Adipose tissue (tissue), 3 donors: ENCODE data around the gene TTN. TPM values are rescaled to one million over a fixed set of nuclear protein-coding genes. Genes with fewer than 3 reads are reported as not detected.
A peak's percentile ranks its signal among the peaks of the same experiment; 100 is the strongest.
"Not testable (repeated sequence)": the region's sequence is repeated elsewhere in the genome, so short reads cannot be mapped to it uniquely, and the experiment has no call there.

Experiments used
- H3K27ac ChIP-seq: one replicate; pipeline ENCODE4 v1.5.1; 2013; ENCODE audit warnings: low read depth, low read length
- WGBS, 3 donors: extraction: QIAGEN DNeasy Blood & Tissue Kit; methylation state at CpG; one replicate each; pipeline ENCODE4 v1.1.7; 2013; 5-methylcytosine and 5-hydroxymethylcytosine counted together
- polyA plus RNA-seq, 3 donors: library from polyadenylated mRNA; stranded (reverse); fragments of 200-250 nt; gene quantifications; one replicate each; pipeline ENCODE4 v1.2.3, GENCODE V29; 2013
- donor health status: healthy with polysubstance abuse.
- donor health status: Bipolar disorder and iron deficiency.
- donor health status: healthy.

Gene TTN
- polyA plus RNA-seq, 3 donors, result 0.03 to 1.9 (median 0.18) TPM

GRCh38 chr2:178525460-178525859 is 281.8 kb downstream of the TTN start:
- 67 to 91% (median 77%) methylated on average over 1 of the region's 1 CpG for WGBS, 3 donors
- H3K27ac ChIP-seq, result not testable (repeated sequence)

GRCh38 chr2:178525010-178525409 is 282.2 kb downstream of the TTN start:
- H3K27ac ChIP-seq, result not testable (repeated sequence)
- 68 to 79% (median 75%) methylated on average over 1 to 4 of the region's 5 CpGs for WGBS, 3 donors

GRCh38 chr2:178523596-178524134 is 283.6 kb downstream of the TTN start:
- 31 to 38% (median 34%) methylated on average over 8 of the region's 8 CpGs for WGBS, 3 donors

GRCh38 chr2:178522950-178523595 is 284.1 kb downstream of the TTN start:
- peak overlapping the region; percentile 26 for H3K27ac ChIP-seq
- 11 to 19% (median 13%) methylated on average over 25 of the region's 25 CpGs for WGBS, 3 donors

More at GRCh38 chr2:178523596-178524134, 283.6 kb downstream of the TTN start:
- H3K27ac ChIP-seq, result no peak overlapping the region

- 87 to 96% (median 92%) methylated on average over 11 of the region's 11 CpGs for WGBS, 3 donors
- no peak overlapping the region for H3K27ac ChIP-seq
These were observed 285.7 kb downstream of the TTN start for GRCh38 chr2:178521304-178522150.

- H3K27ac ChIP-seq, result no peak overlapping the region
- WGBS, 3 donors, result 77 to 88% (median 79%) methylated on average over 1 of the region's 1 CpG
These were observed 289.7 kb downstream of the TTN start for GRCh38 chr2:178517496-178517895.

- WGBS, 3 donors, result 90 to 98% (median 91%) methylated on average over 2 of the region's 2 CpGs
- no peak overlapping the region for H3K27ac ChIP-seq
These were observed 292.6 kb downstream of the TTN start for GRCh38 chr2:178514664-178515063.

GRCh38 chr2:178513876-178514275 is 293.3 kb downstream of the TTN start:
- no peak overlapping the region for H3K27ac ChIP-seq
- 90 to 100% (median 92%) methylated on average over 4 of the region's 4 CpGs for WGBS, 3 donors

GRCh38 chr2:178512484-178512883 is 294.7 kb downstream of the TTN start:
- H3K27ac ChIP-seq, result no peak overlapping the region
- WGBS, 3 donors, result 96 to 100% (median 100%) methylated on average over 2 of the region's 2 CpGs

- 89 to 93% (median 92%) methylated on average over 6 of the region's 6 CpGs for WGBS, 3 donors
- no peak overlapping the region for H3K27ac ChIP-seq
These were observed 296.8 kb downstream of the TTN start for GRCh38 chr2:178510384-178510783.

- 92 to 100% (median 94%) methylated on average over 2 of the region's 2 CpGs for whole genome bisulfite sequencing, 3 donors
These were observed 298.6 kb downstream of the TTN start for GRCh38 chr2:178508646-178509045.

GRCh38 chr2:178506949-178507348 is 300.3 kb downstream of the TTN start:
- 81 to 98% (median 91%) methylated on average over 1 of the region's 1 CpG for WGBS, 3 donors
- no peak overlapping the region for H3K27ac ChIP-seq

More at GRCh38 chr2:178508646-178509045, 298.6 kb downstream of the TTN start:
- H3K27ac ChIP-seq, result no peak overlapping the region

- WGBS, 3 donors, result 82 to 100% (median 93%) methylated on average over 2 of the region's 2 CpGs
These were observed 300.7 kb downstream of the TTN start for GRCh38 chr2:178506524-178506923.

GRCh38 chr2:178506101-178506500 is 301.1 kb downstream of the TTN start:
- 76 to 88% (median 85%) methylated on average over 1 of the region's 1 CpG for WGBS, 3 donors
- no peak overlapping the region for H3K27ac ChIP-seq

More at GRCh38 chr2:178506524-178506923, 300.7 kb downstream of the TTN start:
- no peak overlapping the region for H3K27ac ChIP-seq

- WGBS, 3 donors, result 94 to 99% (median 95%) methylated on average over 4 of the region's 4 CpGs
- H3K27ac ChIP-seq, result no peak overlapping the region
These were observed 304.5 kb downstream of the TTN start for GRCh38 chr2:178502751-178503150.

GRCh38 chr2:178499640-178500039 is 307.6 kb downstream of the TTN start:
- WGBS, 3 donors, result 93 to 98% (median 98%) methylated on average over 3 of the region's 3 CpGs
- H3K27ac ChIP-seq, result no peak overlapping the region

GRCh38 chr2:178498137-178498536 is 309.1 kb downstream of the TTN start:
- H3K27ac ChIP-seq, result no peak overlapping the region

GRCh38 chr2:178496049-178496448 is 311.2 kb downstream of the TTN start:
- no peak overlapping the region for H3K27ac ChIP-seq
- 70 to 85% (median 76%) methylated on average over 4 of the region's 4 CpGs for WGBS, 3 donors

GRCh38 chr2:178491612-178492011 is 315.6 kb downstream of the TTN start:
- 87 to 96% (median 96%) methylated on average over 6 of the region's 6 CpGs for WGBS, 3 donors
- no peak overlapping the region for H3K27ac ChIP-seq
